Progenitor cell of endocrine pancreas (in vitro differentiated cells): ENCODE data around the gene CYP27B1. TPM values are rescaled to one million over a fixed set of nuclear protein-coding genes. Genes with fewer than 3 reads are reported as not detected.
A peak's percentile ranks its signal among the peaks of the same experiment; 100 is the strongest.

Experiments used
- DNase-seq: peaks from one replicate; pipeline ENCODE4 v3.0.0; 2021; ENCODE audit warnings: low spot score; ENCODE audit not compliant: unreplicated experiment
- H3K27ac Mint-ChIP-seq: 2 replicates; pipeline ENCODE4 v1.8.0; 2021; ENCODE audit warnings: mild to moderate bottlenecking, moderate library complexity, mixed read lengths
- H3K27me3 Mint-ChIP-seq: 2 replicates; pipeline ENCODE4 v1.8.0; 2021; ENCODE audit warnings: mixed read lengths
- H3K36me3 Mint-ChIP-seq: 2 replicates; pipeline ENCODE4 v1.8.0; 2022; ENCODE audit warnings: mixed read lengths; ENCODE audit not compliant: insufficient read depth
- H3K4me1 Mint-ChIP-seq: 2 replicates; pipeline ENCODE4 v1.8.0; 2021; ENCODE audit warnings: low read depth, mixed read lengths
- H3K4me3 Mint-ChIP-seq: 2 replicates; pipeline ENCODE4 v1.8.0; 2021; ENCODE audit warnings: low read depth, mild to moderate bottlenecking, moderate library complexity, mixed read lengths
- H3K9me3 Mint-ChIP-seq: 2 replicates; pipeline ENCODE4 v1.8.0; 2021; ENCODE audit warnings: low read depth, mixed read lengths
- total RNA-seq: library from RNA; stranded (reverse); gene quantifications from 2 replicates; pipeline ENCODE4 v1.2.1, GENCODE V29; 2021
- TF ChIP-seq, protein P1 (sequence below): fragments of 200-600 bp; sonication (generic); IDR thresholded peaks from one replicate; pipeline ENCODE4 v1.5.0; 2021; ENCODE audit warnings: antibody characterized with exemption, mild to moderate bottlenecking; ENCODE audit not compliant: unreplicated experiment

Gene CYP27B1
- total RNA-seq, 1 donor from 2014 or later, result 2.0 TPM

DNA sequence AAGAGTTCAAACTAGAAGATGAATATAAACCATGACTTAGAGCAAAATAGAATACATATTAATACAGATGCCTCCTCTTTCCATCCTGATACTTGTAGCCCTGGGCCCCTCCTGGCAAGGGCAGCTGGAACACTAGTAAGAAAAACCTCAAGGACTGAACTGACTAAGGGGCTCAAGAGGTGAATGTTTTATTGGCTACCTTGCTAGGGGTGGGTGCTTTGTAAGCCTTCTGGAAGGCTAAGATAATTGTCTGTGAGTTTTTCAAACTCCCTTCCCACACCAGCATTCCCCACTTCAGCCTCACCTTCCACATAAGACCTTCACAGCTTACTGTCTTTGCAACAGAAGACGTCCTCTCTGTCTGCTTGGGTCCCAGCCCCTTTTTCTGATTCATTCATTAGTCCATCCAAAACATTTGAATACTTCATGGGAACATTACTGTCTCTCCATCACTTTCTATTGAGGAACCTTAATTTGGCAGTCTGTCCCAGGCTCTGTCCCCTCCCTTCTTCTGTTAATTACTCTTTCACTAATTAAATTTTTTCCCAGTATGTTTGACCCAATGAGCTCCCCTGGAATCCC lies 13.0 kb downstream of the CYP27B1 start:
- peak overlapping the region; percentile 96 for H3K27ac Mint-ChIP-seq
- TF ChIP-seq, protein P1, sequence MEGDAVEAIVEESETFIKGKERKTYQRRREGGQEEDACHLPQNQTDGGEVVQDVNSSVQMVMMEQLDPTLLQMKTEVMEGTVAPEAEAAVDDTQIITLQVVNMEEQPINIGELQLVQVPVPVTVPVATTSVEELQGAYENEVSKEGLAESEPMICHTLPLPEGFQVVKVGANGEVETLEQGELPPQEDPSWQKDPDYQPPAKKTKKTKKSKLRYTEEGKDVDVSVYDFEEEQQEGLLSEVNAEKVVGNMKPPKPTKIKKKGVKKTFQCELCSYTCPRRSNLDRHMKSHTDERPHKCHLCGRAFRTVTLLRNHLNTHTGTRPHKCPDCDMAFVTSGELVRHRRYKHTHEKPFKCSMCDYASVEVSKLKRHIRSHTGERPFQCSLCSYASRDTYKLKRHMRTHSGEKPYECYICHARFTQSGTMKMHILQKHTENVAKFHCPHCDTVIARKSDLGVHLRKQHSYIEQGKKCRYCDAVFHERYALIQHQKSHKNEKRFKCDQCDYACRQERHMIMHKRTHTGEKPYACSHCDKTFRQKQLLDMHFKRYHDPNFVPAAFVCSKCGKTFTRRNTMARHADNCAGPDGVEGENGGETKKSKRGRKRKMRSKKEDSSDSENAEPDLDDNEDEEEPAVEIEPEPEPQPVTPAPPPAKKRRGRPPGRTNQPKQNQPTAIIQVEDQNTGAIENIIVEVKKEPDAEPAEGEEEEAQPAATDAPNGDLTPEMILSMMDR, result no peak
- H3K27me3 Mint-ChIP-seq, result no peaks in the 10 kb centered on the region

DNA sequence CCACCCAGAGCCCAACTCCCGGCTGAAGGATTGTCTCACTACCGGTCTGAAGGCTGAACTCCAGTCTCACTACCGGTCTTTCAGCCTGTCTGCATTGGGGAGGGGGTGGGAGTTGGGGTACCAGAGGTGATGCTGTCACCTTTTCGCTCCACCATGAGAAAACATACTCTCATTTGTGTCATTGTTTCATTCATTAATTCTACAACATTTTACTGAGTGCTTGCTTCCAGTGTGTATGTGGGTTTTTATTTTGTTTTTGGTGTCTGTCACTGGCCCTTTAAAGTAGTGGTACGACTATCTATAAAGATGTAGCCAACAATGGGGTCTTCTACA lies 14.2 kb downstream of the CYP27B1 start:
- DNase-seq, result no peak
- Mint-ChIP-seq H3K4me1 (peaks cover 36% of the 10 kb centered on the region), H3K36me3 (peaks cover 22% of the 10 kb centered on the region), H3K4me3 (peak overlapping the region; percentile 99), H3K27me3 (no peaks in the 10 kb centered on the region), H3K9me3 (no peaks in the 10 kb centered on the region), H3K27ac (peak overlapping the region; percentile 99)
- TF ChIP-seq, protein P1, result no peak

More for the DNA sequence above, 13.0 kb downstream of the CYP27B1 start:
- Mint-ChIP-seq H3K9me3 (no peaks in the 10 kb centered on the region), H3K4me1 (peaks cover 36% of the 10 kb centered on the region), H3K4me3 (peak overlapping the region; percentile 94), H3K36me3 (peaks cover 23% of the 10 kb centered on the region)
- no peak for DNase-seq

GRCh38 chr12:57751788-57752667 lies 14.8 kb downstream of the CYP27B1 start, which contains the start of gene CDK4:
Gene CDK4, minus strand, starts transcription at chr12:57752310. Its CDS starts 593 bp downstream, at chr12:57751717.
- no peaks in the 10 kb centered on the region for H3K27me3 Mint-ChIP-seq
- H3K4me1 Mint-ChIP-seq, result peaks cover 36% of the 10 kb centered on the region
- no peaks in the 10 kb centered on the region for H3K9me3 Mint-ChIP-seq
- DNase-seq, result peak; percentile 96
- H3K27ac Mint-ChIP-seq, result peak within 1 kb of the TSS; percentile 99
- peaks cover 26% of the 10 kb centered on the region for H3K36me3 Mint-ChIP-seq
- H3K4me3 Mint-ChIP-seq, result peak within 1 kb of the TSS; percentile 99
- TF ChIP-seq, protein P1, result no peak

GRCh38 chr12:57751432-57751787 lies 15.5 kb downstream of the CYP27B1 start:
- Mint-ChIP-seq H3K36me3 (peaks cover 23% of the 10 kb centered on the region), H3K27ac (peak overlapping the region; percentile 99)
- TF ChIP-seq, protein P1, result no peak

DNA sequence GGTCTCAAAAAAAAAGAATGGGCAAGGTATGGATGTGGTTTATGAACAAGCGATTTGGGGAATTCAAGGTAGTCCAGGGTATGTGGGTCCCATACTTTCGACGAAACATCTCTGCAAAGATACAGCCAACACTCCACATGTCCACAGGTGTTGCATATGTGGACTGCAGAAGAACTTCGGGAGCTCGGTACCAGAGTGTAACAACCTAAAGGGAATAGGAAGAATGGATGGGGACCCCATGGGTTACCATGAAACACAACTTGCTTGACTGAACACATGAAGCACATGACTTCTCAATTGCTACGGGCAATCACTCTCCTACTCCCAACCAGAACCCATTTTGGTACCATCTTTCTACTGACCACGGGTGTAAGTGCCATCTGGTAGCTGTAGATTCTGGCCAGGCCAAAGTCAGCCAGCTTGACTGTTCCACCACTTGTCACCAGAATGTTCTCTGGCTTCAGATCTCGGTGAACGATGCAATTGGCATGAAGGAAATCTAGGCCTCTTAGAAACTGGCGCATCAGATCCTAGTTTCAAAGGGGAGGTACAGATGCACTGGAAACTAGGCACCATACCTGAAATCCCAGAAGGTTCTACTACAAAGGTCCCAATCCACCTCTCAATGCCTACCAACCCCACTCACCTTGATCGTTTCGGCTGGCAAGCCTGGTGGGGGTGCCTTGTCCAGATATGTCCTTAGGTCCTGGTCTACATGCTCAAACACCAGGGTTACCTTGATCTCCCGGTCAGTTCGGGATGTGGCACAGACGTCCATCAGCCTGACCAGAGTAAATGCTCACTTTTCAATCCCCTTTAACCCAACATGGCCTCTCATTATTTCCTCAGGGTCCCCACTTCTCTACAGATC lies 16.1 kb downstream of the CYP27B1 start:
- peaks cover 23% of the 10 kb centered on the region for H3K36me3 Mint-ChIP-seq
- no peaks in the 10 kb centered on the region for H3K9me3 Mint-ChIP-seq
- no peaks in the 10 kb centered on the region for H3K27me3 Mint-ChIP-seq
- DNase-seq, result no peak
- peaks cover 28% of the 10 kb centered on the region for H3K4me1 Mint-ChIP-seq
- peak overlapping the region; percentile 99 for H3K27ac Mint-ChIP-seq
- H3K4me3 Mint-ChIP-seq, result peak overlapping the region; percentile 99
- TF ChIP-seq, protein P1, result no peak

More at GRCh38 chr12:57751432-57751787, 15.5 kb downstream of the CYP27B1 start:
- DNase-seq, result no peak
- peak overlapping the region; percentile 99 for H3K4me3 Mint-ChIP-seq
- H3K27me3 Mint-ChIP-seq, result no peaks in the 10 kb centered on the region
- H3K9me3 Mint-ChIP-seq, result no peaks in the 10 kb centered on the region
- peaks cover 31% of the 10 kb centered on the region for H3K4me1 Mint-ChIP-seq
